ENCODE measurements around the gene PTPRN2.

Gene PTPRN2

DNA sequence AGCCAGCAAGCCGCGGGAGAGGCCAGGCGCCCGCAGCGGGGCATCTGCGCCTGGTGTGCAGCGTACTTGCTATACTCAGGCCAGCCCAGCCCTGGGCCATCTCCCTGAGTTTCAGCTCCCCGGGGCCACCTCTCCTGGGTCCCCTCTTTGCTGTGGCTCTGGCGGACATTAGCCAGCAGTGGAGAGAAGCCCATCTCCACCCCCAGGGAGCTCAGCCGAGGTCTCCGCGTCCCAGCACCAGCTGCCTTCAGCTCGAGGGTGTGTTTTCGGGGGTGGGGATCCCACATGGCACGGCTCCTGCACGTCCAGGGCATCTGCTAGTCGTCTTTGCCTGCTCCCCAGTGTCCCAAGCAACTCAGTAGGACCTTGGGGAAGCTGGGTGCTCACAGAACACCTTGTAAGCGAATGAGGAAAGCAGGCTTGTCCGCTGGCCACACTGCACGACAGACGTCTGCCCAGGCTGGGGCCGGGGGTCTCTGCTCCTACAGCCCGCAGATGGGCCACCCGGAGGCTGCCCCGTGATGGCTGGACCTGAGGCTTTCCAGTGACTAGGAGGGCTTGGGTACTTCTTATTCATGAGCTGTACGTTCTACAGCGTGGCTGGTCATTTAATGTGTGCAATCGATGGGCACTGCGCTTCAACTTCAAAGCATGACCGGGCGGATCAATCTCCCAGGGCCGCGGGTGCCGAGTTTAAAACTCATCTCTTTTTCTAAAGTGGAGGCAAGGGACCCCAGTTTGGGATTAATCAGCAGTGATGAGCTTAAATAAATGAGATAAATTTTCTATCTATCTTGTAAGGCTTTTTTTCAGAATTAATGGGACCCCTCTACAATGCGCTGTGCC is 795.2 kb downstream of the PTPRN2 start:
- TF ChIP-seq MYC (IDR thresholded peaks at IDR 0.05; ENCODE audit: low read depth, low read length) (no peak), MAX (IDR thresholded peaks at IDR 0.05; ENCODE audit: low read depth, low read length) (no peak), POLR2A (IDR thresholded peaks at IDR 0.05; ENCODE audit: extremely low read depth, insufficient read length) (no peak)
- TF ChIP-seq, protein P1, sequence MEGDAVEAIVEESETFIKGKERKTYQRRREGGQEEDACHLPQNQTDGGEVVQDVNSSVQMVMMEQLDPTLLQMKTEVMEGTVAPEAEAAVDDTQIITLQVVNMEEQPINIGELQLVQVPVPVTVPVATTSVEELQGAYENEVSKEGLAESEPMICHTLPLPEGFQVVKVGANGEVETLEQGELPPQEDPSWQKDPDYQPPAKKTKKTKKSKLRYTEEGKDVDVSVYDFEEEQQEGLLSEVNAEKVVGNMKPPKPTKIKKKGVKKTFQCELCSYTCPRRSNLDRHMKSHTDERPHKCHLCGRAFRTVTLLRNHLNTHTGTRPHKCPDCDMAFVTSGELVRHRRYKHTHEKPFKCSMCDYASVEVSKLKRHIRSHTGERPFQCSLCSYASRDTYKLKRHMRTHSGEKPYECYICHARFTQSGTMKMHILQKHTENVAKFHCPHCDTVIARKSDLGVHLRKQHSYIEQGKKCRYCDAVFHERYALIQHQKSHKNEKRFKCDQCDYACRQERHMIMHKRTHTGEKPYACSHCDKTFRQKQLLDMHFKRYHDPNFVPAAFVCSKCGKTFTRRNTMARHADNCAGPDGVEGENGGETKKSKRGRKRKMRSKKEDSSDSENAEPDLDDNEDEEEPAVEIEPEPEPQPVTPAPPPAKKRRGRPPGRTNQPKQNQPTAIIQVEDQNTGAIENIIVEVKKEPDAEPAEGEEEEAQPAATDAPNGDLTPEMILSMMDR (IDR thresholded peaks at IDR 0.05; ENCODE audit: low read depth, low read length), result no peak
- H3K4me3 ChIP-seq (ENCODE audit: low read depth, low read length), result no peak overlapping the region
- DNase-seq (ENCODE audit: low read depth), result no peak

- H3K4me3 ChIP-seq (ENCODE audit: low read depth, low read length), result no peak overlapping the region
- TF ChIP-seq, protein P1 (IDR thresholded peaks at IDR 0.05; ENCODE audit: low read depth, low read length), result no peak
- TF ChIP-seq MYC (IDR thresholded peaks at IDR 0.05; ENCODE audit: low read depth, low read length) (no peak), POLR2A (IDR thresholded peaks at IDR 0.05; ENCODE audit: extremely low read depth, insufficient read length) (no peak), MAX (IDR thresholded peaks at IDR 0.05; ENCODE audit: low read depth, low read length) (no peak)
- DNase-seq (ENCODE audit: low read depth), result peak; percentile 35
Measured at GRCh38 chr7:157791666-157792065, 796.0 kb downstream of the PTPRN2 start.

DNA sequence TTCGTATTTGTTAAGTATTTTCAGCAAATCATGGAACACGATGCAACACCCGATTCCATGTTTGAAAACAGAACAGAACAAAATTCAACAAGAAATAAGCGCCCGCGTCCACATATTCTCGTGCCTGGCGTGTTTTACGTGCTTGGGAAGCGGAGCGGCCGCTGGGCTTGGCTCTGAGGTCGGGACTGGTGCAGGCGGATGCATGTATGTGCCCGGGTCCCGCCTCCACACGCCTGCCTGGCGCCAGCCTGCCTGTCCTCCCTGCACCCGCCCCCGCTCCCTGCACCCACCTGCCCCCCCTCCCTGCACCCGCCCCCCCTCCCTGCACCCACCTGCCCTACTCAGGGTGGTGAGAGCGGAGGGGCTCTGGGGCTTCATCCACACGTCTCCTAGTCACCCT is 796.4 kb downstream of the PTPRN2 start:
- no peak for DNase-seq (ENCODE audit: low read depth)
- no peak overlapping the region for H3K4me3 ChIP-seq (ENCODE audit: low read depth, low read length)
- TF ChIP-seq MYC (IDR thresholded peaks at IDR 0.05; ENCODE audit: low read depth, low read length) (no peak), MAX (IDR thresholded peaks at IDR 0.05; ENCODE audit: low read depth, low read length) (no peak), POLR2A (IDR thresholded peaks at IDR 0.05; ENCODE audit: extremely low read depth, insufficient read length) (no peak)
- TF ChIP-seq, protein P1 (IDR thresholded peaks at IDR 0.05; ENCODE audit: low read depth, low read length), result no peak

DNA sequence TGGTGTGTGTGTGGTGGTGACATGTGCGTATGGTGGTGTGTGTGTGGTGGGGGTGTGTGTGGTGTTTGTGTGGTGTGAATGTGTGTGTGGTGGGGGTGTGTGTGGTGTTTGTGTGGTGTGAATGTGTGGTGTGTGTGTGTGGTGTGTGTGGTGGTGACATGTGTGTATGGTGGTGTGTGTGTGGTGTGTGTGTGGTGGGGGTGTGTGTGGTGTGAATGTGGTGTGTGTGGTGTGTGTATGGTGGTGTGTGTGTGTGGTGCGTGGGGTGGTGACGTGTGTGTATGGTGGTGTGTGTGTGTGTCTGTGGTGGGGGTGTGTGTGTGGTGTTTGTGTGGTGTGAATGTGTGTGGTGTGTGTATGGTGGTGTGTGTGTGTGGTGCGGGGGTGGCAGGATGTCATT is 797.7 kb downstream of the PTPRN2 start:
- no peak for DNase-seq (ENCODE audit: low read depth)
- no peak for TF ChIP-seq MYC (IDR thresholded peaks at IDR 0.05; ENCODE audit: low read depth, low read length)
- no peak for TF ChIP-seq MAX (IDR thresholded peaks at IDR 0.05; ENCODE audit: low read depth, low read length)
- TF ChIP-seq POLR2A (IDR thresholded peaks at IDR 0.05; ENCODE audit: extremely low read depth, insufficient read length), result no peak
- TF ChIP-seq, protein P1 (IDR thresholded peaks at IDR 0.05; ENCODE audit: low read depth, low read length), result no peak
- H3K4me3 ChIP-seq (ENCODE audit: low read depth, low read length), result no peak overlapping the region

GRCh38 chr7:157789094-157789493 is 798.5 kb downstream of the PTPRN2 start:
- TF ChIP-seq POLR2A (IDR thresholded peaks at IDR 0.05; ENCODE audit: extremely low read depth, insufficient read length), result no peak
- TF ChIP-seq MAX (IDR thresholded peaks at IDR 0.05; ENCODE audit: low read depth, low read length), result no peak
- TF ChIP-seq, protein P1 (IDR thresholded peaks at IDR 0.05; ENCODE audit: low read depth, low read length), result no peak
- no peak for TF ChIP-seq MYC (IDR thresholded peaks at IDR 0.05; ENCODE audit: low read depth, low read length)
- no peak overlapping the region for H3K4me3 ChIP-seq (ENCODE audit: low read depth, low read length)
- DNase-seq (ENCODE audit: low read depth), result no peak
